Liver (tissue), 9 donors: ENCODE data around the gene FOXF2. TPM values are rescaled to one million over a fixed set of nuclear protein-coding genes. Genes with fewer than 3 reads are reported as not detected.

Source experiments
- DNase-seq: peaks from one replicate; pipeline ENCODE4 v3.0.0-alpha.2; 2017; ENCODE audit warnings: low spot score
- H3K27ac ChIP-seq, 2 donors: one replicate each; pipeline ENCODE4 v1.7.0; 2013; ENCODE audit warnings: inconsistent platforms in 2 of 2, low read length in 2 of 2, control low read depth in 1 of 2, low read depth in 1 of 2, mild to moderate bottlenecking in 1 of 2
- H3K27me3 ChIP-seq, 4 donors: one replicate each; pipeline versions ENCODE4 v1.6.1 to v1.7.0; 2013; ENCODE audit warnings: low read length in 3 of 4, inconsistent platforms in 1 of 4, mild to moderate bottlenecking in 1 of 4, moderate library complexity in 1 of 4; ENCODE audit not compliant: control insufficient read depth in 4 of 4, insufficient read depth in 4 of 4
- H3K36me3 ChIP-seq, 4 donors: one replicate each; pipeline versions ENCODE4 v1.6.1 to v1.7.0; 2013; ENCODE audit warnings: low read length in 3 of 4, mild to moderate bottlenecking in 3 of 4, low read depth in 1 of 4, moderate library complexity in 1 of 4; ENCODE audit not compliant: control insufficient read depth in 4 of 4, insufficient read depth in 3 of 4
- H3K4me1 ChIP-seq, 4 donors: one replicate each; pipeline versions ENCODE4 v1.6.1 to v1.7.0; 2013; ENCODE audit warnings: low read length in 3 of 4, mild to moderate bottlenecking in 3 of 4, moderate library complexity in 1 of 4; ENCODE audit not compliant: control insufficient read depth in 4 of 4, insufficient read depth in 4 of 4
- H3K4me3 ChIP-seq, 3 donors: one replicate each; pipeline versions ENCODE4 v1.6.1 to v1.7.0; 2013; ENCODE audit warnings: low read length in 3 of 3, control low read depth in 1 of 3, low read depth in 1 of 3, mild to moderate bottlenecking in 1 of 3
- H3K9ac ChIP-seq, 2 donors: one replicate each; pipeline ENCODE4 v1.7.0; 2013; ENCODE audit warnings: low read length in 2 of 2, mild to moderate bottlenecking in 2 of 2, moderate library complexity in 2 of 2, control low read depth in 1 of 2, low read depth in 1 of 2
- H3K9me3 ChIP-seq, 4 donors: one replicate each; pipeline versions ENCODE4 v1.6.1 to v1.7.0; 2013; ENCODE audit warnings: low read length in 3 of 4; ENCODE audit not compliant: control insufficient read depth in 4 of 4
- ATF3 ChIP-seq: IDR thresholded peaks from 2 replicates; pipeline ENCODE4 v1.6.1; 2016; ENCODE audit warnings: antibody characterized with exemption
- CTCF ChIP-seq: fragments of 150-350 bp; IDR thresholded peaks from 2 replicates; pipeline ENCODE4 v1.5.1; 2017; ENCODE audit warnings: improper control_type of control experiment, low read depth, low read length; ENCODE audit not compliant: missing input control
- EGR1 ChIP-seq, 2 donors: IDR thresholded peaks; 2 replicates each; pipeline ENCODE4 v1.6.1; 2016 to 2018; ENCODE audit warnings: antibody characterized with exemption in 2 of 2, low read depth in 2 of 2
- FOXA1 ChIP-seq: IDR thresholded peaks from 2 replicates; pipeline ENCODE4 v1.6.1; 2016; ENCODE audit warnings: antibody characterized with exemption
- FOXA2 ChIP-seq: IDR thresholded peaks from 2 replicates; pipeline ENCODE4 v1.6.1; 2016; ENCODE audit warnings: antibody characterized with exemption
- HNF4A ChIP-seq, 2 donors: conservative IDR thresholded peaks; 2 replicates each; pipeline ENCODE4 v1.6.1; 2016; ENCODE audit warnings: antibody characterized with exemption in 2 of 2, mild to moderate bottlenecking in 2 of 2
- HNF4G ChIP-seq: IDR thresholded peaks from 2 replicates; pipeline ENCODE4 v1.6.1; 2016; ENCODE audit warnings: antibody characterized with exemption
- JUND ChIP-seq, 2 donors: IDR thresholded peaks; 2 replicates each; pipeline ENCODE4 v1.6.1; 2016; ENCODE audit warnings: antibody characterized with exemption in 2 of 2
- MAX ChIP-seq: IDR thresholded peaks from 2 replicates; pipeline ENCODE4 v1.6.1; 2016; ENCODE audit warnings: antibody characterized with exemption
- NR2F2 ChIP-seq: IDR thresholded peaks from 2 replicates; pipeline ENCODE4 v1.6.1; 2016; ENCODE audit warnings: antibody characterized with exemption
- RAD21 ChIP-seq, 2 donors: IDR thresholded peaks; 2 replicates each; pipeline ENCODE4 v1.6.1; 2016; ENCODE audit warnings: antibody characterized with exemption in 2 of 2, mild to moderate bottlenecking in 2 of 2
- REST ChIP-seq: IDR thresholded peaks from 2 replicates; pipeline ENCODE4 v1.6.1; 2016; ENCODE audit warnings: antibody characterized with exemption, mild to moderate bottlenecking
- RXRA ChIP-seq, 2 donors: IDR thresholded peaks; 2 replicates each; pipeline ENCODE4 v1.6.1; 2017 to 2018; ENCODE audit warnings: antibody characterized with exemption in 2 of 2, mild to moderate bottlenecking in 1 of 2
- SP1 ChIP-seq: IDR thresholded peaks from 2 replicates; pipeline ENCODE4 v1.6.1; 2018; ENCODE audit warnings: antibody characterized with exemption, mild to moderate bottlenecking
- TAF1 ChIP-seq: conservative IDR thresholded peaks from 2 replicates; pipeline ENCODE4 v1.6.1; 2016; ENCODE audit warnings: antibody characterized with exemption, mild to moderate bottlenecking
- YY1 ChIP-seq: IDR thresholded peaks from 2 replicates; pipeline ENCODE4 v1.6.1; 2016; ENCODE audit warnings: antibody characterized with exemption, mild to moderate bottlenecking
- ZBTB33 ChIP-seq: IDR thresholded peaks from 2 replicates; pipeline ENCODE4 v1.6.1; 2016; ENCODE audit warnings: antibody characterized with exemption
- WGBS: extraction: QIAGEN DNeasy Blood & Tissue Kit; methylation state at CpG from one replicate; pipeline ENCODE4 v1.1.7; 2013; 5-methylcytosine and 5-hydroxymethylcytosine counted together
- polyA plus RNA-seq, 2 donors: library from polyadenylated mRNA; stranded (reverse) in 1 of 2; unstranded in 1 of 2; fragments of 200-250 nt in 1 of 2; fragments of >200 nt in 1 of 2; fragmentation: Nextera tagmentation in 1 of 2; extraction: Ambion mirVana in 1 of 2; gene quantifications; one replicate each; pipeline versions ENCODE4 v1.2.1 to v1.2.3, GENCODE V29; 2013 to 2015
- total RNA-seq, 2 donors: library from RNA; depleted of rRNA; stranded (reverse); fragments of >200 nt; gene quantifications; one replicate each; pipeline ENCODE4 v1.2.3, GENCODE V29; 2014
- donor health status: healthy.
- donor health status: healthy.
- donor health status: healthy.
- donor health status: healthy.
- donor health status: healthy.

The FOXF2 gene
- total and polyA plus RNA-seq, 4 donors, result 0.05 TPM; not detected in 3

GRCh38 chr6:1409774-1410465, 20.5 kb downstream of the FOXF2 start:
- TF ChIP-seq RAD21 (IDR thresholded peaks at IDR 0.05), result no peak
- TF ChIP-seq RXRA (IDR thresholded peaks at IDR 0.05), result no peak
- TF ChIP-seq REST, result no peak
- TF ChIP-seq EGR1 (IDR thresholded peaks at IDR 0.05; ENCODE audit: low read depth in 2 of 2), result no peak
- no peak for TF ChIP-seq TAF1
- no peak for TF ChIP-seq HNF4A (conservative IDR thresholded peaks at IDR 0.05)
- no peak for TF ChIP-seq FOXA1
- no peak for TF ChIP-seq FOXA2
- TF ChIP-seq ATF3, result no peak
- no peak for TF ChIP-seq HNF4G
- TF ChIP-seq CTCF, result no peak
- TF ChIP-seq ZBTB33, result no peak
- TF ChIP-seq SP1, result no peak
- no peak for TF ChIP-seq MAX
- no peak for TF ChIP-seq YY1
- no peak for TF ChIP-seq JUND (IDR thresholded peaks at IDR 0.05)
- no peak for TF ChIP-seq NR2F2
- no peaks in the 10 kb centered on the region for H3K9me3 ChIP-seq
- DNase-seq, result no peak
- H3K9ac ChIP-seq, result no peak overlapping the region
- H3K4me1 ChIP-seq, result no peaks in the 10 kb centered on the region
- no peaks in the 10 kb centered on the region for H3K36me3 ChIP-seq
- H3K4me3 ChIP-seq, result no peak overlapping the region
- H3K27ac ChIP-seq, result no peak overlapping the region
- 69% methylated on average over 22 of the region's 22 CpGs for WGBS
- peaks cover 0 to 5% (median 0%) of the 10 kb centered on the region in 4 donors for H3K27me3 ChIP-seq
